Stimulated activated CD8-positive, alpha-beta memory T cell treated with anti-CD3 and anti-CD28 coated beads, Interleukin-12 subunit alpha, Interleukin-12 subunit beta, amount 100 ng/mL, for 1 hour (primary cell): Measurements from ENCODE around the gene C10orf95.

Experiments
- DNase-seq: peaks from one replicate; pipeline ENCODE4 v3.0.0-alpha.2; 2020; ENCODE audit warnings: low read depth

C10orf95 gene

GRCh38 chr10:102401342-102401654, 50.0 kb downstream of the C10orf95 start:
- DNase-seq = no peak

GRCh38 chr10:102400598-102401341, 50.6 kb downstream of the C10orf95 start:
- no peak for DNase-seq

- DNase-seq = no peak
Measured at GRCh38 chr10:102400076-102400475, 51.3 kb downstream of the C10orf95 start.
